NCI-H748 treated with DMSO at 0.1 percent for 48 hours (cell line): ENCODE data around the gene PHF20.
"Not testable (repeated sequence)": the region's sequence is repeated elsewhere in the genome, so short reads cannot be mapped to it uniquely, and the experiment has no call there.

Experiments used
- DNase-seq: peaks from one replicate; lab custom pipeline; 2025; lab: John Stamatoyannopoulos, UW

The PHF20 gene

GRCh38 chr20:35975576-35976373, 204.0 kb downstream of the PHF20 start:
- no peak for DNase-seq

GRCh38 chr20:35978041-35978513, 206.3 kb downstream of the PHF20 start:
- DNase-seq, result no peak

GRCh38 chr20:35979544-35979943, 207.7 kb downstream of the PHF20 start:
- no peak for DNase-seq

- no peak for DNase-seq
Observed at GRCh38 chr20:35981969-35982368, 210.2 kb downstream of the PHF20 start.

- no peak for DNase-seq
Observed at GRCh38 chr20:35984382-35984781, 212.6 kb downstream of the PHF20 start.

GRCh38 chr20:35985806-35986205, 214.0 kb downstream of the PHF20 start:
- no peak for DNase-seq

GRCh38 chr20:35988910-35989463, 217.2 kb downstream of the PHF20 start:
- DNase-seq, result no peak

GRCh38 chr20:35991142-35991771, 219.4 kb downstream of the PHF20 start:
- DNase-seq, result no peak

GRCh38 chr20:35992713-35993335, 221.0 kb downstream of the PHF20 start:
- peak; percentile 56 for DNase-seq

GRCh38 chr20:35994994-35995453, 223.2 kb downstream of the PHF20 start:
- peak; percentile 65 for DNase-seq

GRCh38 chr20:35996492-35996891, 224.7 kb downstream of the PHF20 start:
- DNase-seq, result not testable (repeated sequence)
